ENCODE measurements around the gene YJU2. TPM values are rescaled to one million over a fixed set of nuclear protein-coding genes. Genes with fewer than 3 reads are reported as not detected.

The YJU2 gene
- total and polyA plus RNA-seq, 2 of the 8 experiments (the other 6 are each of a cell fraction or from before 2014, with no cell fraction given): 26.8 to 27.7 TPM

DNA sequence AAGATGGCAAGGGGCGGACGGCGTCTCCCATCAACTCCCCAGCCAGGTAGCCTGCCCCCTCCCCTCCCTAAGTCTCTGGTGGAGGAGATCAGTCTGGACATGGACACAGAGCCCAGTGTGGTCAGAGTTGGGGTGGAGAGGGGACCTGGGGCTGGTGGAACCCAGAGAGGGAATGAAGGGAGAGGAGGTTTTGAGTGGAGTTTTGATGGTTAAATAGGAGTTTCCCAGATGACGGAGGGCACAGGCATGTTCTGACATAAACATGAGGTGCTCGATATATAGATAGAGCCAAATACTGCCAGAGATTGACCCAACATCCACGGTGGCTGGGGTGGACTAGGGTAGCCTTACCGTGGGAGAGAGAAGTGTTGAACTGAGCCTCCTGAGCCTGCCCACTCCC, 71.6 kb downstream of the YJU2 start (continued):
- no peak for TF ChIP-seq POLR2AphosphoS5 (IDR thresholded peaks at IDR 0.05; ENCODE audit: low read depth, low read length)
- TF ChIP-seq TCF12 (IDR thresholded peaks at IDR 0.05; ENCODE audit: low read depth, low read length): no peak
- TF ChIP-seq USF2 (IDR thresholded peaks at IDR 0.05; ENCODE audit: low read length): no peak

Other genes with a start within 250 kb of the YJU2 start
- gene PIAS4, start 239.3 kb upstream of the YJU2 start, total RNA-seq (2021; fragmentation: NEBNext Ultra II Directional; extraction: Animal tissue kit (Norgen Biotek cat#: 25700)): 41.4 and 51.4 TPM in 2 replicates
- gene PIAS4, start 239.3 kb upstream of the YJU2 start, polyA plus RNA-seq (2011; rRNA removed): 30.2 and 50.9 TPM in 2 replicates
- gene ZBTB7A, start 180.2 kb upstream of the YJU2 start, total RNA-seq (2021; fragmentation: NEBNext Ultra II Directional; extraction: Animal tissue kit (Norgen Biotek cat#: 25700)): 16.6 and 17.8 TPM in 2 replicates
- gene ZBTB7A, start 180.2 kb upstream of the YJU2 start, polyA plus RNA-seq (2011; rRNA removed): 5.6 and 9.1 TPM in 2 replicates
- 161 and 162 TPM in 2 replicates for gene MAP2K2, start 123.0 kb upstream of the YJU2 start, total RNA-seq (2021; fragmentation: NEBNext Ultra II Directional; extraction: Animal tissue kit (Norgen Biotek cat#: 25700))
- gene MAP2K2, start 123.0 kb upstream of the YJU2 start, polyA plus RNA-seq (2011; rRNA removed): 111 and 194 TPM in 2 replicates
- gene CREB3L3, start 93.4 kb upstream of the YJU2 start, total RNA-seq (2021; fragmentation: NEBNext Ultra II Directional; extraction: Animal tissue kit (Norgen Biotek cat#: 25700)): not detected in 2 replicates
- gene CREB3L3, start 93.4 kb upstream of the YJU2 start, polyA plus RNA-seq (2011; rRNA removed): 0.12 and 0.17 TPM in 2 replicates
- gene SIRT6, start 64.5 kb upstream of the YJU2 start, total RNA-seq (2021; fragmentation: NEBNext Ultra II Directional; extraction: Animal tissue kit (Norgen Biotek cat#: 25700)): 23.9 and 25.2 TPM in 2 replicates
- gene SIRT6, start 64.5 kb upstream of the YJU2 start, polyA plus RNA-seq (2011; rRNA removed): 27.0 and 39.3 TPM in 2 replicates
- gene ANKRD24, start 64.4 kb upstream of the YJU2 start, total RNA-seq (2021; fragmentation: NEBNext Ultra II Directional; extraction: Animal tissue kit (Norgen Biotek cat#: 25700)): 14.1 and 14.5 TPM in 2 replicates
- gene ANKRD24, start 64.4 kb upstream of the YJU2 start, polyA plus RNA-seq (2011; rRNA removed): 7.6 and 15.1 TPM in 2 replicates
- 0.99 and 1.1 TPM in 2 replicates for gene EBI3, start 17.6 kb upstream of the YJU2 start, total RNA-seq (2021; fragmentation: NEBNext Ultra II Directional; extraction: Animal tissue kit (Norgen Biotek cat#: 25700))
- 5.2 and 8.4 TPM in 2 replicates for gene EBI3, start 17.6 kb upstream of the YJU2 start, polyA plus RNA-seq (2011; rRNA removed)
- gene SHD, start 32.2 kb downstream of the YJU2 start, total RNA-seq (2021; fragmentation: NEBNext Ultra II Directional; extraction: Animal tissue kit (Norgen Biotek cat#: 25700)): 5.8 and 7.3 TPM in 2 replicates
- 10.7 and 15.5 TPM in 2 replicates for gene SHD, start 32.2 kb downstream of the YJU2 start, polyA plus RNA-seq (2011; rRNA removed)
- 0.38 and 0.41 TPM in 2 replicates for gene TMIGD2, start 55.3 kb downstream of the YJU2 start, total RNA-seq (2021; fragmentation: NEBNext Ultra II Directional; extraction: Animal tissue kit (Norgen Biotek cat#: 25700))
- gene TMIGD2, start 55.3 kb downstream of the YJU2 start, polyA plus RNA-seq (2011; rRNA removed): 0.39 and 0.58 TPM in 2 replicates
- 54.8 and 58.8 TPM in 2 replicates for gene FSD1, start 57.5 kb downstream of the YJU2 start, total RNA-seq (2021; fragmentation: NEBNext Ultra II Directional; extraction: Animal tissue kit (Norgen Biotek cat#: 25700))
- gene FSD1, start 57.5 kb downstream of the YJU2 start, polyA plus RNA-seq (2011; rRNA removed): 181 and 194 TPM in 2 replicates
- gene STAP2, start 91.7 kb downstream of the YJU2 start, total RNA-seq (2021; fragmentation: NEBNext Ultra II Directional; extraction: Animal tissue kit (Norgen Biotek cat#: 25700)): 15.3 and 18.1 TPM in 2 replicates
- 33.6 and 37.3 TPM in 2 replicates for gene STAP2, start 91.7 kb downstream of the YJU2 start, polyA plus RNA-seq (2011; rRNA removed)
- gene MPND, start 96.5 kb downstream of the YJU2 start, total RNA-seq (2021; fragmentation: NEBNext Ultra II Directional; extraction: Animal tissue kit (Norgen Biotek cat#: 25700)): 24.2 and 27.7 TPM in 2 replicates
- 22.9 and 31.6 TPM in 2 replicates for gene MPND, start 96.5 kb downstream of the YJU2 start, polyA plus RNA-seq (2011; rRNA removed)
- gene SH3GL1, start 153.5 kb downstream of the YJU2 start, total RNA-seq (2021; fragmentation: NEBNext Ultra II Directional; extraction: Animal tissue kit (Norgen Biotek cat#: 25700)): 102 TPM in 2 replicates
- 81.5 and 120 TPM in 2 replicates for gene SH3GL1, start 153.5 kb downstream of the YJU2 start, polyA plus RNA-seq (2011; rRNA removed)
- 146 and 147 TPM in 2 replicates for gene CHAF1A, start 155.6 kb downstream of the YJU2 start, total RNA-seq (2021; fragmentation: NEBNext Ultra II Directional; extraction: Animal tissue kit (Norgen Biotek cat#: 25700))
- gene CHAF1A, start 155.6 kb downstream of the YJU2 start, polyA plus RNA-seq (2011; rRNA removed): 122 and 190 TPM in 2 replicates
- 28.0 and 29.9 TPM in 2 replicates for gene UBXN6, start 210.7 kb downstream of the YJU2 start, total RNA-seq (2021; fragmentation: NEBNext Ultra II Directional; extraction: Animal tissue kit (Norgen Biotek cat#: 25700))
- gene UBXN6, start 210.7 kb downstream of the YJU2 start, polyA plus RNA-seq (2011; rRNA removed): 43.8 and 63.0 TPM in 2 replicates
- gene HDGFL2, start 225.2 kb downstream of the YJU2 start, total RNA-seq (2021; fragmentation: NEBNext Ultra II Directional; extraction: Animal tissue kit (Norgen Biotek cat#: 25700)): 102 and 106 TPM in 2 replicates
- 31.1 and 46.8 TPM in 2 replicates for gene HDGFL2, start 225.2 kb downstream of the YJU2 start, polyA plus RNA-seq (2011; rRNA removed)